ENCODE data around the gene PIGX.
A peak's percentile ranks its signal among the peaks of the same experiment; 100 is the strongest.

The PIGX gene

GRCh38 chr3:196763179-196763578 lies 51.0 kb downstream of the PIGX start:
- Mint-ChIP-seq H3K27me3 (ENCODE audit: low read depth, poor library complexity) (no peaks in the 10 kb centered on the region), H3K9me3 (peaks cover 55% of the 10 kb centered on the region), H3K4me3 (no peak overlapping the region), H3K36me3 (ENCODE audit: low read depth) (peaks cover 79% of the 10 kb centered on the region), H3K27ac (no peak overlapping the region), H3K4me1 (no peaks in the 10 kb centered on the region)
- TF ChIP-seq CTCF (IDR thresholded peaks at IDR 0.05), result no peak
- DNase-seq, result no peak

GRCh38 chr3:196765454-196765853 lies 53.3 kb downstream of the PIGX start:
- H3K9me3 Mint-ChIP-seq, result peaks cover 42% of the 10 kb centered on the region
- H3K27ac Mint-ChIP-seq, result no peak overlapping the region

GRCh38 chr3:196771067-196771466 lies 58.9 kb downstream of the PIGX start:
- peaks cover 58% of the 10 kb centered on the region for H3K9me3 Mint-ChIP-seq
- peaks cover 10% of the 10 kb centered on the region for H3K4me1 Mint-ChIP-seq
- no peak overlapping the region for H3K27ac Mint-ChIP-seq
- H3K4me3 Mint-ChIP-seq, result no peak overlapping the region
- no peaks in the 10 kb centered on the region for H3K27me3 Mint-ChIP-seq (ENCODE audit: low read depth, poor library complexity)
- no peak for TF ChIP-seq CTCF (IDR thresholded peaks at IDR 0.05)
- no peak for DNase-seq
- H3K36me3 Mint-ChIP-seq (ENCODE audit: low read depth), result peaks cover 91% of the 10 kb centered on the region

More at GRCh38 chr3:196765454-196765853, 53.3 kb downstream of the PIGX start:
- H3K36me3 Mint-ChIP-seq (ENCODE audit: low read depth), result peaks cover 75% of the 10 kb centered on the region
- H3K4me1 Mint-ChIP-seq, result no peaks in the 10 kb centered on the region
- H3K27me3 Mint-ChIP-seq (ENCODE audit: low read depth, poor library complexity), result no peaks in the 10 kb centered on the region
- H3K4me3 Mint-ChIP-seq, result no peak overlapping the region
- DNase-seq, result no peak
- no peak for TF ChIP-seq CTCF (IDR thresholded peaks at IDR 0.05)

GRCh38 chr3:196772102-196772501 lies 59.9 kb downstream of the PIGX start:
- no peaks in the 10 kb centered on the region for H3K27me3 Mint-ChIP-seq (ENCODE audit: low read depth, poor library complexity)
- peak overlapping the region; percentile 79 for H3K27ac Mint-ChIP-seq
- peaks cover 91% of the 10 kb centered on the region for H3K36me3 Mint-ChIP-seq (ENCODE audit: low read depth)
- peaks cover 10% of the 10 kb centered on the region for H3K4me1 Mint-ChIP-seq
- H3K4me3 Mint-ChIP-seq, result no peak overlapping the region
- DNase-seq, result no peak
- H3K9me3 Mint-ChIP-seq, result peaks cover 57% of the 10 kb centered on the region
- no peak for TF ChIP-seq CTCF (IDR thresholded peaks at IDR 0.05)

GRCh38 chr3:196772897-196773296 lies 60.7 kb downstream of the PIGX start:
- no peak for DNase-seq
- Mint-ChIP-seq H3K4me3 (no peak overlapping the region), H3K4me1 (peaks cover 15% of the 10 kb centered on the region), H3K9me3 (peaks cover 64% of the 10 kb centered on the region), H3K36me3 (ENCODE audit: low read depth) (peaks cover 91% of the 10 kb centered on the region), H3K27me3 (ENCODE audit: low read depth, poor library complexity) (no peaks in the 10 kb centered on the region), H3K27ac (no peak overlapping the region)
- TF ChIP-seq CTCF (IDR thresholded peaks at IDR 0.05), result no peak

GRCh38 chr3:196774191-196774820 lies 62.1 kb downstream of the PIGX start:
- Mint-ChIP-seq H3K36me3 (ENCODE audit: low read depth) (peaks cover 92% of the 10 kb centered on the region), H3K27me3 (ENCODE audit: low read depth, poor library complexity) (no peaks in the 10 kb centered on the region), H3K27ac (peak overlapping the region; percentile 57), H3K4me3 (no peak overlapping the region), H3K9me3 (peaks cover 78% of the 10 kb centered on the region), H3K4me1 (peaks cover 25% of the 10 kb centered on the region)
- no peak for TF ChIP-seq CTCF (IDR thresholded peaks at IDR 0.05)
- no peak for DNase-seq
